GM12801 (cell line): ENCODE data around the gene ANKRD44.

Source experiments
- CTCF ChIP-seq: IDR thresholded peaks from one replicate; pipeline ENCODE4 v1.5.1; 2011; ENCODE audit warnings: control low read depth; ENCODE audit not compliant: insufficient read length; ENCODE audit errors: extremely low read depth

Gene ANKRD44

GRCh38 chr2:197235711-197236110 lies 74.9 kb downstream of the ANKRD44 start:
- no peak for TF ChIP-seq CTCF

GRCh38 chr2:197234671-197235191 lies 75.8 kb downstream of the ANKRD44 start:
- TF ChIP-seq CTCF, result no peak

- no peak for TF ChIP-seq CTCF
These were observed 77.1 kb downstream of the ANKRD44 start for GRCh38 chr2:197233473-197233872.

- TF ChIP-seq CTCF, result no peak
These were observed 78.6 kb downstream of the ANKRD44 start for GRCh38 chr2:197232010-197232409.

- no peak for TF ChIP-seq CTCF
These were observed 80.8 kb downstream of the ANKRD44 start for GRCh38 chr2:197229509-197230443.

- TF ChIP-seq CTCF, result no peak
These were observed 87.1 kb downstream of the ANKRD44 start for GRCh38 chr2:197223451-197223850.

- TF ChIP-seq CTCF, result no peak
These were observed 90.9 kb downstream of the ANKRD44 start for GRCh38 chr2:197219636-197220035.
